ENCODE results near the gene ZNF865. TPM values are rescaled to one million over a fixed set of nuclear protein-coding genes. Genes with fewer than 3 reads are reported as not detected.
"Not testable (repeated sequence)": the region's sequence is repeated elsewhere in the genome, so short reads cannot be mapped to it uniquely, and the experiment has no call there.

ZNF865 gene
- 1 to 10 TPM; 5.0 to 8.7 (median 6.5) TPM for polyA plus RNA-seq (ENCODE audit: insufficient read length in 10 of 10)
- long read RNA-seq, donor 1, full-length matches to known transcripts, result 2 of 2 reads
- long read RNA-seq, donor 1, partial matches to known transcripts, result 0 of 2 reads
- long read RNA-seq, donor 1, other reads (novel, unspliced or antisense), result 0 of 2 reads
- long read RNA-seq, donor 2, full-length matches to known transcripts, result 4 of 4 reads
- long read RNA-seq, donor 2, partial matches to known transcripts, result 0 of 4 reads
- long read RNA-seq, donor 2, other reads (novel, unspliced or antisense), result 0 of 4 reads
- long read RNA-seq, donor 3, result 0 reads
- long read RNA-seq, donor 4, full-length matches to known transcripts, result 4 of 4 reads
- long read RNA-seq, donor 4, partial matches to known transcripts, result 0 of 4 reads
- long read RNA-seq, donor 4, other reads (novel, unspliced or antisense), result 0 of 4 reads
- long read RNA-seq, donor 5, full-length matches to known transcripts, result 5 of 5 reads
- long read RNA-seq, donor 5, partial matches to known transcripts, result 0 of 5 reads
- long read RNA-seq, donor 5, other reads (novel, unspliced or antisense), result 0 of 5 reads
- long read RNA-seq, donor 6, full-length matches to known transcripts, result 2 of 2 reads
- long read RNA-seq, donor 6, partial matches to known transcripts, result 0 of 2 reads
- long read RNA-seq, donor 6, other reads (novel, unspliced or antisense), result 0 of 2 reads
- long read RNA-seq, donor 7, full-length matches to known transcripts, result 2 of 2 reads
- long read RNA-seq, donor 7, partial matches to known transcripts, result 0 of 2 reads
- long read RNA-seq, donor 7, other reads (novel, unspliced or antisense), result 0 of 2 reads
- long read RNA-seq, donor 8, full-length matches to known transcripts, result 4 of 4 reads
- long read RNA-seq, donor 8, partial matches to known transcripts, result 0 of 4 reads
- long read RNA-seq, donor 8, other reads (novel, unspliced or antisense), result 0 of 4 reads
- long read RNA-seq, donor 9, result 0 reads

DNA sequence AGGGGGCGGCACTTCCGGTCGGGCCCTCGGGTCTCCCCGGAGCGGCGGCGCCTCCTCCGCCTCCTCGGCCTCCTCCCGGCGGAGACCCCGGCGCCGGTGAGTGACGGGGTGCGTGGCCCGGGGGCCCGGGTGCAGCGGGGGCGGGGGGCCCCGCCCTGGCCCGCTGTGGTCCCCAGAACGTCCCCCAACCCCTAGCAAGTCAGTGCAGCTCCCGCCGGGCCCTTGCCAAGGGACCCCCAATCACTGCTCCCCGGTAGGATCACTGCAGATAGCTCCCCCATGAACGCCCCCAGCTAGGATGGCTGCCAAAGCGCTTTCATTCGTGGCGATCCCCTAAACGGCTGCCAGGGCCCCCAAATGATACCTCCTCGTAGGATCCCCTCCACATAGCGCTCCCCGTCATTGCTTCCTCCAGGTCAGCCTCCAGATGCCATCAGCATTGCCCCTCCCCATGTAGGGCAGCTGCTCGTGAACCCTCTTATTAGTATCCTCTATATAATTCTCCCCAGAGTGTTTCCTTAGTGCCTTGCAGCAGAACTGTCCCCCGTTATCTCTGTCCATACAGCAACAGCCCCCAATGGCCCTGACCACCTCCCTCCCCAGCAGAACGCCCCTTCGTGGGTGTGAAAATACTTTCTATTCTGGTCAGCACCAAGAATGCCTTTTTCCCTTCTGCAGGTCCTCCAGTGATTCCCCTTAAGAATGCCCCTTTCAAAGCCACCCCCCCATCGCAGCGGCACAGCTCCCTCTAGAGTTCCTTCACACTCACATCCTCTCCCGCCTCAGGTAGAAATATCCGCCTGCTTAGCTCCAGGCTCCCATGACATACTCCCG, at the start of gene ZNF865:
Gene ZNF865 (plus strand): TSS at position 11 of the 834 bp plus-strand sequence. CDS start 7,972 bp downstream, outside the sequence.
- DNase-seq, result peak; percentile 74 to 92 (median 84)

- no peak for DNase-seq
These were observed 45.8 kb upstream of the ZNF865 start for GRCh38 chr19:55559684-55560083.

- peak in 1 of 3 donors; percentile 43 for DNase-seq
These were observed 42.2 kb upstream of the ZNF865 start for GRCh38 chr19:55563261-55563690.

DNA sequence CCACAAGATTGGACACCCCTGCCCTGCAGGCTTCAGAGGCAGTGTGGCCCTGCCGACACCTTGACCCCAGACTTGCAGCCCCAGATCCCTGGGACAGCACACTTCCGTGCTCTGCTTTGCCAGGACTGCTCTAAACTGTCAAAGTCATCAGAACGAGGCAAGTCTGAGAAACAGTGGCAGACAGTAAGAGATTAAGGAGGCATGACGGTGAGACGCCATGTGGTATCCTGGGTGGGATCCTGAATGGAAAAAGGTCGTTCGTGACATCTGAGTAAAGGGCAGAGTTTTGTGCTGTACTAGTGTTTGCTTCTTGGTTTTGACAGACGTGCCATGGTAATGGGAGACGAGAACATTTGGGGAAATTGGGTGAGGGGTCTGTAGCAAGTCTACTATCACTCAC, 38.6 kb upstream of the ZNF865 start:
- DNase-seq, result no peak

DNA sequence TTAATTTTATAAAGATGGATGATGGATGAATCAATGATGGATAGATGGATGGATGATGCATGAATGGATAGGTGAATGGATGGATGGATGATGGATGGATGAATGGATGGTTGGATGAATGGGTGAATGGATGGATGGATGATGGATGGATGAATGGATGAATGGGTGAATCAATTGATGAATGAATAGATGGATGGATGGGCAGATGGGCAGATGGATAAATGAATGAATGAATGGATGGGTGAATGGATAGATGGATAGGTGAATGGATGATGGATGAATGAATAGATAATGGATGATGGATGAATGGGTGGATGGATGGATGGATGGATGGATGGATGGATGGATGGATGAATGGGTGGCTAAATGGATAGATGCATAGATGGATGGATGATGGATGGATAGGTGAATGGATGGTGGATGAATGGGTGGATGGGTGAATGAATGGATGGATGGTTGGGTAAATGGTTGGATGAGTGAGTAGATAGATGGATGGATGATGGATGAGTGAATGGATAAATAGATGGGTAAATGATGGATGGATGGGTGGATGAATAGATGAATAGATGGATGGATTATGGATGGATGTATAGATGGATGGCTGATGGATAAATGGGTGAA, 37.6 kb upstream of the ZNF865 start:
- no peak for DNase-seq

GRCh38 chr19:55569477-55569876, 36.0 kb upstream of the ZNF865 start:
- not testable (repeated sequence) for DNase-seq

- DNase-seq, result not testable (repeated sequence)
These were observed 31.5 kb upstream of the ZNF865 start for GRCh38 chr19:55573929-55574328.

- DNase-seq, result no peak
These were observed 28.7 kb upstream of the ZNF865 start for GRCh38 chr19:55576746-55577145.

GRCh38 chr19:55578031-55578760, 27.3 kb upstream of the ZNF865 start:
- no peak for DNase-seq

DNA sequence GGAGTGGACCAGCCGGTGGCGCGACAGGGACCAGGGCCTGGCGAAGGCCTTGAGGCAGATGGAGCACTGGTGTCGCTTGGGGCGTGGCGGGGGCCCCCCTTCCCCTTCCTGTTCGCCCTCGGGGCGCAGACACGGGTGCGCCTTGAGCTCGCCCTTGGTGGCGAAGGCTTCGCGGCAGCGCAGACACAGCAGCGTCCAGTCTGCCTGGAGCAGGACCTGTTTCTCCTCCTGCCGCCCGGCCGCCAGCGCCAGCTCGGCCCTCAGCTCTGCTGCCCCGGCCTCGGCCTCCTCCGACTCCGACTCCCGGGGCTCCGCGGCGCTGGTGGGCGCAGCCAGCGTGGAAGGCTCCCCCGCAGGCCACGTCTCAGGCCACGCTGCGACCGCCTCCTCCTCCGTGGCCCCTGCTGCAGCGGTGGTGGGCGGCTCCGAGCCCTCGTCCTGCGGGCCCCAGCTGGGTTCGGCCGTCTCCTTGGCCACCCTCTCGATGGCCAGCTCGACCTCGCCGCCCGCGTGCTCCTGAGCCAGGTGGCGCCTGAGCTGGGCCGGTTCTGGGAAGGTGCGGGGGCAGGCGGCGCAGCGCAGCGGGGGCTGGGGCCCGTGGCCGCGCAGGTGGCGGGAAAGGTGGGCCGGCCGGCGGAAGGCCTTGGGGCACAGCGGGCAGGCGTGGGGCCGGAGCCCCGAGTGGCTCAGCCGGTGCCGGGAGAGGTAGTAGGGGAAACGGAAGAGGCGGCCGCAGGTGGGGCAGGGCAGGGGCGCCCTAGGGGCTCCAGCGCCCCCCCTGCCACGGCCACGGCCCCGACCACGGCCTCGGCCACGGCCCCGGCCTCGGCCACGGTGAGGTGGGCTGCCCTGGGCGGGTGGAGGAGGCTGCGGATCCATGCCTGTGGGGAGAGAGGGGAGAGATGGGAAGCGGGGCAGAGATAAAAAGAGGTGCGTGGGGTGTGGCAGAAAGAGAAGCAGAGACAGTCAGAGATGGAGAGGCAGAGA, 26.4 kb upstream of the ZNF865 start:
- no peak for DNase-seq

DNA sequence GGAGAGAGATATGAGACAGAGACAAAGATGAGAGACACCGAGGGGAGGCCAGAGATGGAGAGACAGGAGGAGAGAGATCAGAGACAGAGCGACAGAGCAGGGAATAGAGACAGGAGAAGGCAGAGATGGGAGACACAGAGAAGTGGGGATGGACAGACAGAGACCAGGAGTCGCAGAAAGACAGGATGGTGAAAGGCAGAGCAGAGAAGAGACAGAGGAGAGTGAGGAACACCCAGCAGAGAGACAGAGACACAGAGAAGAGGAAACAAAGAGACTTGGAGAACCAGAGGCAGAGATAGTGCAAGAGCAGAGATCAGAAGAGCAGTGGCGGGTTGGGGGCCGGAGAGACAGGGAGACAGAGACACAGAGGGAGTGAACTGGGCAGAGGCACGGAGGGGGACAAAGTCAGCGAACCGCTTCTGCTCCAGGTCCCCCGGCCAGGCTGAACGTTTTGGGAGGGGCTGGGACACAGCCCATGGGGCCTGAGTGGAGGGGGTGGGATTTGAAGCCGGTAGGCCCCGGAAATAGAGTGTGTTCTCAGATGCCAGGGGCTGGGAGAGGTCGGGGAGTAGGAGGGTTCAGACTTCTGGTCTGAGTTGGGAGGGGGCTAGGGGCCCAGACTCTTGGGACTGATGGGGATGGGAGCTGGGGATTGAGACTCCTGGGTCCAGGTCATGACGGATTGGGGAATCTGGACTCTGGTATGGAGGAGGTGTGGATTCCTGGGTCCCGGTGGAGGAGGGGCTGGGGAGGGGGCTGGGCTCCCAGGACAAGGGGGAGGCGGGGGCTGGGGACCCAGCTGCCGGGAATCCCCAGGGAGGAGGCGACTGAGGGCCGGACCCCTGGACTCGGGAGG, 25.5 kb upstream of the ZNF865 start:
- peak in 2 of 3 donors; percentile 59 to 83 for DNase-seq

DNA sequence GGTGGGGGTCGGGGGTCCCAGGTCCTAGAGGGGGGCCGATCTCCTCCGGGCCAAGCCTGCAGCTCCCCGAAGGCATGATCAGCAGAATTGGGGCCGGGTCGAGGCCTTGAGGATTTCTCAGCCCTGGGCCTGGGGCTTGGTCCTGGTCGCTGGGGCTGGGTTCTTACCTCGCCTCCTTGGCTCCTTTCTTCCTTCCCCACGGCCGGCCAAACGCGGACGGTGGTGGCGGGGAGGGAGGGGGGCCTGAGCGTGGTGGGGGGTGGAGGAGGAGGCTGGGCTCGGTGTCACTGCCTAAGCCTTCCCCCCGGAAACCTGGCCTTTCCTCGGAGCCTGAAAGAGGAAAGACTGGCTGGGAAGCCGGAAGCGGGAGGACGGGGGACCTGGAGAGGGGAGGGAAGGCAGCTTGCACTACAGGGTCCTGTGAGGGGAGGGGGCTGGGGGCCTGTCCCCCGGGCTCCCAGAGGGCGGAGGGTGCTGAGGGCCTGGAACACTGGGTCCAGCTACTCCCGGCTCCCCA, 24.8 kb upstream of the ZNF865 start, which contains the start of gene ZNF579:
Gene ZNF579 (minus strand): TSS at position 221 of the 517 bp plus-strand sequence. CDS start 1,209 bp downstream, outside the sequence.
- DNase-seq, result peak; percentile 89 to 94 (median 93)

DNA sequence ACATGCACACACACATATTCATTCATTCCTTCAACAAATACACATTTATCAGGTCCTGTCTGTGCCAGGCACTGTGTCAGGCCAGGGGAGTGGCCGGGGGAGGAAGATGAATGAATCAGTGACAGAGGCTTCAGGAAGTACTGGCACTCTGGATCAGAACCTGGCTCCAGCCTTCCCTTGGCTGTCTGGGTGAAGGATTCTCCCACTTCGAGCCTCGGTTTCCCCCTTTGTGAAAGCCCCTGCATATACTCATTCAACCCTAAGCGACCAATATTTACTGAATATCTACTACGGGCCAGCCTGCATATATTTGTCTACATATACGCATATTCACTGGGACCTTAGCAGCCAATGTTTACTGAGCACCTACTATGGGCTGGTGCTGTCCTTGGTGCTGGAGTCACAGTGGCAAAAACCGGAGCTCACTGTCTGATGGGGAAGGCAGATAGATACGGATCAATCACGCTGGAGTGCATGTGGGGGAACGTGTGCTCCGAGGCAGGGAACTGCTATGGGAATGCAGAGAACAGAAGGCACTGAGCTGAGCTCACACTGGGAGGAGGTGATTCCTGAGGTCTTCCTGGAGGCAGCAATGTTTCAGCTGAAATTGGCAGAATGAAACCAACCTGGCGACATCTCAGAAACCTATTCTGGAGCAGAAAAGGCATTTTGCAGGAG, 24.2 kb upstream of the ZNF865 start:
- no peak for DNase-seq

- no peak for DNase-seq
These were observed 23.6 kb upstream of the ZNF865 start for GRCh38 chr19:55581823-55582223.

- DNase-seq, result not testable (repeated sequence)
These were observed 23.2 kb upstream of the ZNF865 start for GRCh38 chr19:55582284-55582683.

GRCh38 chr19:55583897-55584296, 21.6 kb upstream of the ZNF865 start:
- not testable (repeated sequence) for DNase-seq

- DNase-seq, result no peak
These were observed 20.6 kb upstream of the ZNF865 start for GRCh38 chr19:55584871-55585270.
